ENCODE measurements around the gene HELZ.

The HELZ gene

DNA sequence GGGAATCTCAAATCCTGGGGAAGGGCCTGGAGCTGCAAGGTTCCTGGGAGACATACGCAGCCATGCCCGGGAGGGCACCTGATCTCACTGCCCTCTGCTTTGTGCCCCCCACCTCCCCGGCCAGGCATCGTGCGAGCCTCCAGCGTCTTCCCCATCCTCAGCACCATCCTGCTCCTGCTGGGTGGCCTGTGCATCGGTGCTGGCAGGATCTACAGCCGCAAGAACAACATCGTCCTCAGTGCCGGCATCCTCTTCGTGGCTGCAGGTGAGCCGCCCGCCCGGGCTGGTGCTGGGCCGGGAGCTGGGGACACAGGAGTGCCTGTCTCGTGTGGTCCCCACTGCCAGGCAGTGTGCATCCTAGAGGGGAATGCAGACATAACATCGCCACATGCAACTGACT is 220.3 kb downstream of the HELZ start:
- DNase-seq (ENCODE audit: low read depth) = no peak

DNA sequence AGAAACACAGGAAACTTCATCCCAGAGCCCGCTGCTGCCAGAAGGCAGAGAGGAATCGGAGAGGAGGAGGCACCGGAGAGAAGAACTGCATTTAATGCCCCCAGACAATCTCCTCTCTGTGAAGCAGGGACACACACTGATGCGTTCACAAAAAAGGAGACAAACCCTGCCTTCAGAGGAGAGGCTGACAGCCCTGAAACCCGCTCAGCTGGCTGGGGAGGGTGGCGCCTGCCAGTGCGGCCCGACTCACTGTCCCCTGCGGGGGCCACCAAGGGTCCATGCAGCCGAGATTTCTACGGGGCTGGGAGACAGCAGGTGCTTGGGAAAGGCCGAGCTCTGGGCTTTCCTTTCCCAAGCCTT is 222.6 kb downstream of the HELZ start:
- no peak for DNase-seq (ENCODE audit: low read depth)

DNA sequence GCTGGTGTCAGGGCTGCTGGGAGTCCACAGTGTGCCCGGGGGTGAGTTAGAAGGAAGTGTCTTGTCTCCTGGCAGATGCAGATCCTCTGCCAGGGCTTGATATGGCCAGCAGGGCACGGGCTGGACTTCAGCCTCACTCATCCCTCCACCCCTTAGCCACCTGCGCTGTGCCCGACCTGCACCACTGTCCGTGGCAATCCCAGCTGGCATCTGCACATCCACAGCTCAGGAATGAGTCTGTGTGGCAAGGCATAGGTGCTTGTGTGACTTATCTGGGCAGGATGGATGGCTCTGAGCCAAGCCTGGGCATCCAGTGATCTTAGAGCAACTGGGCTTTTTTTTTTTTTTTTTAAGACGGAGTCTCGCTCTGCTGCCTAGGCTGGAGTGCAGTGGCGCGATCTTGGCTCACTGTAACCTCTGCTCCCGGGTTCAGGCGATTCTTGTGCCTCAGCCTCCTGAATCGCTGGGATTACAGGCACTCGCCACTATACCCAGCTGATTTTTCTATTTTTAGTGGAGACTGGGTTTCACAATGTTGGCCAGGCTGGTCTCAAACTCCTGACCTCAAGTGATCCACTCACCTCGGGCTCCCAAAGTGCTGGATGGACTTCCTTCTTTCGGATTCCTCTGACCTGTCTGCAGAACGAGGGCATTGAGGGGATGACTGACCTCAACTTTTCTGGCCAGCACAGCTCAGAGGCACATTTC is 223.1 kb downstream of the HELZ start:
- no peak for DNase-seq (ENCODE audit: low read depth)

DNA sequence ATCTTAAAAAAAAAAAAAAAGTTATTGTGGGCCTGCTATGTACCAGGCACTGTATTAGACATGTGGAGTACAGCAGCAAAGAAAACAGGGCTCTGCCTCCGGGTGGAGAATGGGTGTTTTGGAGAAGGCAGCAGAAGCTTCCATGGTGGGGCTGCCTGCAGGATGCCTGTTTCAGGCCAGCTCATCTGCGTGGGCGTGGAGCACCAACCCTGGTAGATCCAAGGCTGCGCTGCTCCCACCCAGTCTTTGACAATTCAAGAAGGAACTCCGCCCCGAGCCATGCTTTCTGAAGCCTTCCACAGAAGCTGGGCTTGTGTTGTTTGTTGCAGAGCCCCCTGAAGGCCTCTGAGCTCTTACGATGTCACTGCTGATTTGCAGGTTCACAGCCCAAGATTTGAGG is 223.8 kb downstream of the HELZ start:
- no peak for DNase-seq (ENCODE audit: low read depth)

All from HS-27A (cell line).